Measurements from ENCODE around the gene ING1.
A peak's percentile ranks its signal among the peaks of the same experiment; 100 is the strongest.
"Not testable (repeated sequence)": the region's sequence is repeated elsewhere in the genome, so short reads cannot be mapped to it uniquely, and the experiment has no call there.

Gene ING1

GRCh38 chr13:110719036-110719710 is 5.7 kb downstream of the ING1 start:
- DNase-seq = no peak

DNA sequence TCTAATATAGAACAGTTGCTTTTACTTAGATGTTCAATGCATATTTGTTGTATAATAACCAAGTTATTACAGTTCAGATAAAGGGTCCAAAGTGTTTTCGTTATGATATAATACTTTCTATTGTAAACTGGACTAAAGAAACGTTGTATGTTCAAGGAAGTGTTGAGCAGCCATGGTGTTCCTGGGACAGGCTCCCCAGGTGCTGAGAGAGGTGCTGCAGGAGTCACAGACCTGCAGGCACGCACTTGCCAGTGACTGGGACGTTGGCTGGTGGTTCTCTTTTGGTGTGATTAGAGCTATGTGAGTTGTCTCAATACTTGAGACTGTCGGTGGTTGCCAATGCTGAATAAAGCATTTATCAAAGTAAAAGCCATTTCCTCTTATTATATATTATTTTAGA is 9.5 kb downstream of the ING1 start:
- DNase-seq = no peak

- no peak for DNase-seq
Measured at GRCh38 chr13:110723598-110723997, 10.1 kb downstream of the ING1 start.

DNA sequence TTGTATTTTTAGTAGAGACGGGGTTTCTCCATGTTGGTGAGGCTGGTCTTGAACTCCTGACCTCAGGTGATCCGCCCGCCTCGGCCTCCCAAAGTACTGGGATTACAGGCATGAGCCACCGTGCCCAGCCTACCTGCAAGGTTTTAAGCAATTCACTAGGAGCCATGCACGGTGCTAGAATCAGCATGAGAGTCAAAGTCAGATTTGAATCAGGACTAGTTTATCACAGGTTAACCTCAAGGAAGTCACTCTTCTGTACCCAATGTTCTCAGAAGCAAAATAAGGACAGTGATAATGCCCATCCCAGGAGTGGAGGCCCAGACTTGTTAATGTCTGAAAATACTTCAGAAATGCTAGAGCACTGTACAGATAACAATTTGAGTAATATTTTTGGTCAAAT is 12.7 kb downstream of the ING1 start:
- DNase-seq = not testable (repeated sequence)

DNA sequence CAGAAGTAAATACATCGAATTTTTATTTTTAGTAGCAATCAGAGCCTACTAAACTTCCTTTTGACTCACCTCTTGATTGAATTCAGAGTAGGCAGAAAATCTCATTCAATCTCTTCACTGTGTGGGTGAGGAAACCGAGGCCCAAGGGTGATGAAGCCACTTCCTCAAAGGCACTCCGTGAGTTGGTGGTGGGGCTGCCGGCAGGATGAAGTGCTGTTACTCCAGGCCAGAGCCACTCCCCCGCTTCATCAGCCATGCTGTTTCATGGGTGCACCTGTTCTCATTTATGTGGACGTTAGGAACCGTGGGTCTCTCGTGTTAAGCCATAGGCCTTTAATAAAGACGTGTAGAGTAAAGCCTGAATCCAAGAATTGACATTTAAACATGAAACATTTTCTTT is 13.2 kb downstream of the ING1 start:
- peak in 2 of 6 experiments; percentile 12 to 30 for DNase-seq

- no peak for DNase-seq
Measured at GRCh38 chr13:110731072-110731471, 17.6 kb downstream of the ING1 start.

- no peak for DNase-seq
Measured at GRCh38 chr13:110734561-110734960, 21.1 kb downstream of the ING1 start.

DNA sequence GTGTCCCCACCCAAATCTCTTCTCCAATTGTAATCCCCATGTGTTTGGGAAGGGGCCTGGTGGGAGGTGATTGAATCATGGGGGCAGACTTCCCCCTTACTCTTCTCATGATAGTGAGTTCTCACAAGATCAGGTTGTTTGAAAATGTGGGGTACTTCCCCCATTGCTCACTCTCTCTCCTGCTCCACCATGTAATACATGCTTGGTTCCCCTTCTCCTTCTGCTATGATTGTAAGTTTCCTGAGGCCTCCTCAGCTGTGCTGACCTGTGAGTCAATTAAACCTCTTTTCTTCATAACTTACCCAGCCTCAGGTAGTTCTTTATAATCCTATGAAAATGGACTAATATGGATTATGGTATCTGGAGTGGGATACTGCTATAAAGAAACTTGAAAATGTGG is 24.1 kb downstream of the ING1 start:
- DNase-seq = no peak

DNA sequence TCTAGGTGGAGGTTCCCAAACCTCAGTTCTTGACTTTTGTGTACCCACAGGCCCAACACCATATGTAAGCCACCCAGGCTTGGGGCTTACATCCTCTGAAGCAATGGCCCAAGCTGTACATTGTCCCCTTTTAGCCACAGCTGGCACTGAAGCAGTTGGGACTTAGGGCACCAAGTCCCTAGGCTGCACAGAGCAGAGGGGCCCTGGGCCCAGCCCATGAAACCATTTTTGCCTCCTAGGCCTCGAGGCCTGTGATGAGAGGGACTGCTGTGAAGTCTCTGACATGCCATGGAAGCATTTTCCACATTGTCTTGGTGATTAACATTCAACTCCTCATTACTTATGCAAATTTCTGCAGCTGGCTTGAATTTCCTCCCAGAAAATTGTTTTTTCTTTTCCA is 30.2 kb downstream of the ING1 start:
- no peak for DNase-seq

- no peak for DNase-seq
Measured at GRCh38 chr13:110746438-110746837, 32.9 kb downstream of the ING1 start.

DNA sequence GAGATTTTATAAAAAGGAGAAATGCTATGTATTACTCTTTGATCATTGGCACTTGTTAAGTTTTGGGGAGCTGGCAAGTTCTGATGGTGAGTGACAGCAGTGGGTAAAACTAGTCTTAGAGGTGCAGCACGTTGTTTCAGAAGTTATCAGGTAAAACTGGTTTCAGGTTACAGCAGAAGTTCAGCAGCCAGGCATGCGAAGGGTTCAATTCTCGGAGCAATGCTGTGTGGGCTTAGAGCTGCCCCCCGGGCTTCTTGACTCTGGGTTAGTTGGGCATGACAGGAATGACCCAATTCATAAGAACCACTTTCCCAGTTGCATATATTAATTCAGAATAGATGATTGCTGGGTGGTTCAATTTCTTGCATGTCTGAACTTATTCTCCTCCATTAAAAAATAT is 34.8 kb downstream of the ING1 start:
- DNase-seq = no peak

DNA sequence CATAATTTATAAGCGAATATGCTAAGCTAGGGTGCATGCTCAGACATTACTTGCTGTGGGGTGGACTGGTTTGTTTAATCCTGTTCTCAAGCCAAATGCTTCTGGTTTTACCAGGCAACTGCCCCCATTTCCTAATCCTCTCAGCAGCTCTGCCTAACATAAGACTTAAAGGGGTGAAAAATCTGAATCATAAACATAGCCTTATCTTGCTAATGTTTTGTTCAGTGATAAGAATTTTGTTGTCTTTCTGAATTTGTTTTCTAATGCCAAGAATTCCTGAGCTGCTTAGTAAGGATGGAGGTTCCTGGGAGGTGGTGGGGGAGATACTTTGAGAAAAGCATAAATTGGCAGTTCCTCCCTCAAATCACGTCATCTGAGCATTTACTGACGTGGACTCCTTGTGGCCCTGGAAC is 42.7 kb downstream of the ING1 start:
- no peak for DNase-seq

GRCh38 chr13:110757296-110757695 is 43.8 kb downstream of the ING1 start:
- DNase-seq = no peak

DNA sequence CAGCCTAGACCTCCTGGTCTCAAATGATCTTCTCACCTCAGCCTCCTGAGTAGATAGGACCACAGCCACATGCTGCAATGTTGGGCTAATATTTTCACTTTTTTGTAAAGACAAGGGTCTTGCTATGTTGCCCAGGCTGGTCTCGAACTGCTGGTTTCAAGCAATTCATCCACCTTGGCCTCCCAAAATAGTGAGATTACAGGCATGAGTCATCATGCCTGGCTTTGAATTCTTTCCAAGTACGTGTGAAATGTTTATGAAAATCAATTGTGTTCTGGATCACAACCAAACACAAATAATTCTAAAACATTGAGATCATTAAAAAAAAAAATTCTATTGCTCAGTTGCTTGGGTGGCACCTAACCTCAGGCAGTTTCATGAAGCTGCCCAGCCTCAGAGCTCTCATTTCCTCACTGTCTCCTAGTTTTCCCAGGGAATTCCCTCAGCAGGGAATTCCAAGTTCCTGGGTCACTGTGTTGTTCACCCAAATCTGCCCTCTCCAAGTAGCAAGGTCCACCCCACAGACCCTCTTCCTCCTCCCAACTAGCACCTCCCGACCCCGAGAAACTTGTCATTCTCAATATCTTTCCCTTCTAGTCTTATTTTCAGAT is 44.8 kb downstream of the ING1 start:
- no peak for DNase-seq

DNA sequence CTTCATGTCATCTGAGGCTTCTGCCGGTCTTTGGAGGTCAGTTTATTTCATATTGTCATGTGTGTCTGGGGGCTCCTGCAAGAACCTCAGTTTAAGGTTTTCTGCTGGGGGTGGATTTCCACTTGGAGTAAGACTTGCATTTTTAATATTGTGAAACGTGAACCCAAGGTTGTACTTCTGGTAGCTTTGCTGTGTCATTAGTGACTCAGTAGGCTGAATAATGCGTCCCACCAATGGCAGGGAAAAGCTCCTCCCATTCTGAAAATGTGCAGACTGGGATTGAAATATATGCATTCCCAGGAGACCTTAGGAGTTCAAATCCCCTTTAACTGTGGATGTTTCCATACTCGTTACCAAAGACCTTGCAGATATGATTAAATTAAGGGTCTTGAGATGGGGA is 46.2 kb downstream of the ING1 start:
- no peak for DNase-seq

- no peak for DNase-seq
Measured at GRCh38 chr13:110760611-110761010, 47.1 kb downstream of the ING1 start.

- DNase-seq = no peak
Measured at GRCh38 chr13:110766671-110767430, 53.4 kb downstream of the ING1 start.

DNA sequence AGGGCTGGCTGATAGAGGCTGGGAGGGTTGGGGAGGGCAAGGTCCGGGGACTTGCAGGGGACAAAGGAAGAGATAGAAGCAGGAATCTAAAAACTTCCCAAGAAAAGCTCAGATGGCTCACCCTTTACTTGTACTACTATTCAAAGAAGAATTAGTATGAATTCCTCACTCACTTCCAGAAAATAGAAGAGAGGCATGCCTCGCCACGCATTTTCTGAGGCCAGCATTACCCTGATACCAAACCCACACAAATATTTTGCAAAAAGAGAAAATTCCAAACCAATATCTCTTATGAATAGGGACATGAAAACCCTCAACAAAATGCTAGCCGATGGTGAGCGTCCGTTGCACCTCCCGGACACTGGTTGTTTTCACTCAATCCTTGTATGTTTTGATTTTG is 54.0 kb downstream of the ING1 start:
- DNase-seq = no peak

- no peak for DNase-seq
Measured at GRCh38 chr13:110769097-110769496, 55.6 kb downstream of the ING1 start.

DNA sequence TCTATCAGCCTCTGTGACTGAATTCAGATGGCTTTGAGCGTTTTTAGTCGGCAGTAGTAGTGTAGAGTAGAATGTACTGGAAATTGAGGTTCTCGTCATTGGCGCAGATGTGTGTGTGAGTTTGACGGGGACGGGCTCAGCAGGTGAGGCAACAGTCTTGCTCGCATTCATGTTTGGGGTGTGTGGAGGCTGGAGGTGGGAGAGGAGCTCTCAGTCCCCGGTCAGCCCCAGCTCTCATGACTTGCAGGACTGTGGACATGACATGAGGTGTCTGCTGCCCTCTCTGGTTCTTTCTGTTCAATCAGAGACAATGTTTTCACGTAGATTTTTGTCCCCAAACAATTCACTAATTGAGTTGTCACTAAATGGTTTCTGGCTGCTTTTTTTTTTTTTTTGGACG is 57.2 kb downstream of the ING1 start:
- no peak for DNase-seq

DNA sequence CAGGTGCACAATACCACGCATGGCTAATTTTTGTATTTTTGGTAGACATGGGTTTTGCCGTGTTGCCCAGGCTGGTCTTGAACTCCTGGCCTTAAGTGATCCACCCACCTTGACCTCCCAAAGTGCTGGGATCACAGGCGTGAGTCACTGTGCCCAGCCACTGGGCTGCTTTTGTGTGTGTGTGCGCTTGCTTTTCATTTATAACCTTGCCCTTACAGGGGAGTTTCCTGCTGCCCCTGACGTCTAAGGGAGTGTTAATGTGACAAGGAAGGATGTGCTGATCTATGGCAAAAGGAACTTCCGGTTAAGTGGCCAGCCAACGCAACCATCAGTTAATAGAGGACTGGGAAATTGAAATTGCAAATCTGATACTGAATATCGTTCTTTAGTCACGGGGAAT is 57.7 kb downstream of the ING1 start:
- no peak for DNase-seq

DNA sequence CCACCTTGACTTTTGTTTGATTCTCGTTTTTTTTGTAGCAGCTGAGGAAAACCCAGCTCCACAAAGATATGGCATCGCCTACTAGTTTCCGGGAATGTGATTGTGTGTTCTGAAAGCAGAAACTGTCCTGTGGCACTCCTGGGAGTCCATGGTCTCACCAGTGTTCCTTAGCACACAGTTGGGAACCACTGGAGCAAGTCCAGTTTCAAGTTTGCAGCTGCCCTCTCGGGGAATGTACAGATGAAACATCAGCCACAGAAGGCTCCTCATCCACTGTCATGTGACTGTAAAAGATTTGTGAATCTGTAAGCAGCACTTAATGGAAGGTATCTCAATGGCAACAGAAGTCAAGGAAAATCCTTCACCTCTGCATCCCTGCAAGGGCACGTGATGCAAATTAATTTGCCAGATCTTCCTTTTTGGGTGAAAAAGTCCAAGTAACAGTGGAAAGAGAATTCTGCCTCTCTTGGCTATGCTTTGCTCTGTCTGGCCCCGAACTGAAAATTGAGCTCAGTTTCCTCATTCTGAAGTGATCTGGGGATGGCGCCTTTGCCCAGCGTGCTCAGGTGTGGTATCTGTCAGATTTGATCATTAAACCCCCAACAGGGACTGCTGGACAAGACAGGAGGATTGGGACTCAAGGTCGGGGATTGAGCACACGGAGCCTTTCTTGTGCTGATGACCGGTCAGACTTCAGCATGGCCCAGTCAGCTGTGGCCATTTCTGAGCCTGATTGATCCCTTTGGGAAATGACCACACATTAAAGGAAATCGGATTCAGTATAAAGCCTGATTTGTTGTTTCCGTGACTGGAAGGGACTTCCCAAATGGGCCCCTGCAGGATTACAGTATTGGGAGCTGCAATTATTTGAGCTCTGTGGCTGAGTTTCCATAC is 58.8 kb downstream of the ING1 start:
- DNase-seq = no peak
